Measurements from ENCODE around the gene C12orf60.

DNA sequence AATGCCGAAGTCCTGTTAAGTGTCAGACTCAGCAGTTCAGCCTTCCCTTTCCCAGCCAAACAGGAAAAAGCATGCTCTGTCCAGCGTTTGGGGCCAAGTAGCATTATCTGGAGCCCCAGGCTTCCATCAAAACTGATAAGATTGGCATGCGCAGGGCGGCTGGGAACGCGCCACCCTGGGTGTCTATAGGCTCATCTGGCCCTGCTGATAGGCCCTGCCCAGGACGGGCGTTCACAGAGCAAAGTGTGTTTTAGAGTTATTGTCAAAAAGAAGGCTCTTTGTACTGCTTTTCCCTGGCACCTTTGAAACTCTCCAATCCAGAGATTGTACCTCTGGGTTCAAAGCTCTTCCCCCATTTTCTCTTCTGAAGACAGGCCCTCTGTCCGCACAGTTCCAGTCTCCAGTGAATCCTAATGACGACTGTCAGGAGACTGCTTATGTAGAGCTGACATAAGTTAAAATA, 40.0 kb downstream of the C12orf60 start, which contains the start of gene ART4:
- TF ChIP-seq EP300 (IDR thresholded peaks at IDR 0.05; ENCODE audit: borderline replicate concordance in 1 of 2, low read depth in 2 of 2, low read length in 2 of 2) (no peak), KDM5A (IDR thresholded peaks at IDR 0.05; ENCODE audit: low read length) (no peak), RBBP5 (IDR thresholded peaks at IDR 0.05; ENCODE audit: borderline replicate concordance, low read depth, low read length) (no peak), SP1 (IDR thresholded peaks at IDR 0.05; ENCODE audit: low read depth, low read length) (no peak), GABPA (IDR thresholded peaks at IDR 0.05; ENCODE audit: borderline replicate concordance, insufficient read depth, low read length) (no peak), RAD21 (IDR thresholded peaks at IDR 0.05 in 1 of 2, conservative IDR thresholded peaks at IDR 0.05 in 1 of 2; ENCODE audit: low read depth in 2 of 2, low read length in 2 of 2) (no peak), TAF1 (IDR thresholded peaks at IDR 0.05; ENCODE audit: low read depth, low read length) (no peak), SRF (IDR thresholded peaks at IDR 0.05; ENCODE audit: low read depth, low read length) (no peak)
- TF ChIP-seq, protein P1, sequence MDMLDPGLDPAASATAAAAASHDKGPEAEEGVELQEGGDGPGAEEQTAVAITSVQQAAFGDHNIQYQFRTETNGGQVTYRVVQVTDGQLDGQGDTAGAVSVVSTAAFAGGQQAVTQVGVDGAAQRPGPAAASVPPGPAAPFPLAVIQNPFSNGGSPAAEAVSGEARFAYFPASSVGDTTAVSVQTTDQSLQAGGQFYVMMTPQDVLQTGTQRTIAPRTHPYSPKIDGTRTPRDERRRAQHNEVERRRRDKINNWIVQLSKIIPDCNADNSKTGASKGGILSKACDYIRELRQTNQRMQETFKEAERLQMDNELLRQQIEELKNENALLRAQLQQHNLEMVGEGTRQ (IDR thresholded peaks at IDR 0.05; ENCODE audit: low read length) = no peak
- TF ChIP-seq, protein P2, sequence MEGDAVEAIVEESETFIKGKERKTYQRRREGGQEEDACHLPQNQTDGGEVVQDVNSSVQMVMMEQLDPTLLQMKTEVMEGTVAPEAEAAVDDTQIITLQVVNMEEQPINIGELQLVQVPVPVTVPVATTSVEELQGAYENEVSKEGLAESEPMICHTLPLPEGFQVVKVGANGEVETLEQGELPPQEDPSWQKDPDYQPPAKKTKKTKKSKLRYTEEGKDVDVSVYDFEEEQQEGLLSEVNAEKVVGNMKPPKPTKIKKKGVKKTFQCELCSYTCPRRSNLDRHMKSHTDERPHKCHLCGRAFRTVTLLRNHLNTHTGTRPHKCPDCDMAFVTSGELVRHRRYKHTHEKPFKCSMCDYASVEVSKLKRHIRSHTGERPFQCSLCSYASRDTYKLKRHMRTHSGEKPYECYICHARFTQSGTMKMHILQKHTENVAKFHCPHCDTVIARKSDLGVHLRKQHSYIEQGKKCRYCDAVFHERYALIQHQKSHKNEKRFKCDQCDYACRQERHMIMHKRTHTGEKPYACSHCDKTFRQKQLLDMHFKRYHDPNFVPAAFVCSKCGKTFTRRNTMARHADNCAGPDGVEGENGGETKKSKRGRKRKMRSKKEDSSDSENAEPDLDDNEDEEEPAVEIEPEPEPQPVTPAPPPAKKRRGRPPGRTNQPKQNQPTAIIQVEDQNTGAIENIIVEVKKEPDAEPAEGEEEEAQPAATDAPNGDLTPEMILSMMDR (IDR thresholded peaks at IDR 0.05; ENCODE audit: control extremely low read depth in 1 of 3, insufficient read depth in 1 of 3, low read depth in 1 of 3, low read length in 3 of 3) = no peak

Data from H1 (cell line).